H1 (cell line): Measurements from ENCODE around the gene CD34. TPM values are rescaled to one million over a fixed set of nuclear protein-coding genes. Genes with fewer than 3 reads are reported as not detected.

Experiments
- CTCF ChIA-PET: fragments of 300-600 bp; sonication (Branson Sonifier 250); formaldehyde crosslinking; loops from one replicate; lab custom pipeline; 2021; ENCODE audit not compliant: partially characterized antibody; lab: Charles Lee
- POLR2A ChIA-PET: fragments of 300-600 bp; sonication (Branson Sonifier 250); formaldehyde crosslinking; loops from one replicate; lab custom pipeline; 2021; ENCODE audit warnings: inconsistent platforms; ENCODE audit not compliant: partially characterized antibody; lab: Charles Lee
- DNase-seq, 2 experiments: peaks; one replicate each; pipeline versions ENCODE4 v3.0.0 to v3.0.0-alpha.2; 2010 to 2022; ENCODE audit warnings: low spot score in 2 of 2, low read depth in 1 of 2, mixed read lengths in 1 of 2
- FAIRE-seq: peaks from 2 replicates; lab custom pipeline; 2011; peaks lifted over from hg19 to GRCh38; lab: Jason Lieb, UNC
- H2AFZ ChIP-seq: 2 replicates; pipeline ENCODE4 v1.8.1; 2012; ENCODE audit warnings: low read length, inconsistent platforms
- H2AK5ac ChIP-seq: 2 replicates; pipeline ENCODE4 v1.6.1; 2013; ENCODE audit warnings: low read depth, low read length
- H2BK120ac ChIP-seq: replicated peaks from 2 replicates; pipeline ENCODE3; 2013; ENCODE audit warnings: low read depth, low read length, inconsistent platforms
- H2BK12ac ChIP-seq: 2 replicates; pipeline ENCODE4 v1.6.1; 2013; ENCODE audit warnings: low read depth, low read length
- H2BK15ac ChIP-seq: 2 replicates; pipeline ENCODE4 v1.6.1; 2013; ENCODE audit warnings: low read length
- H2BK20ac ChIP-seq: 2 replicates; pipeline ENCODE4 v1.6.1; 2013; ENCODE audit warnings: low read length
- H2BK5ac ChIP-seq: 2 replicates; pipeline ENCODE4 v1.6.1; 2013; ENCODE audit warnings: low read depth, low read length
- H3K14ac ChIP-seq: 2 replicates; pipeline ENCODE4 v1.6.1; 2013; ENCODE audit warnings: inconsistent platforms; ENCODE audit not compliant: insufficient read length
- H3K18ac ChIP-seq: 2 replicates; pipeline ENCODE4 v1.6.1; 2013; ENCODE audit warnings: low read length; ENCODE audit errors: extremely low read depth
- H3K23ac ChIP-seq: 2 replicates; pipeline ENCODE4 v1.6.1; 2013; ENCODE audit warnings: inconsistent platforms; ENCODE audit not compliant: insufficient read length
- H3K23me2 ChIP-seq: 2 replicates; pipeline ENCODE4 v1.6.1; 2013; ENCODE audit warnings: low read depth, low read length
- H3K27ac ChIP-seq: 2 replicates; pipeline ENCODE4 v1.6.1; 2011; ENCODE audit warnings: low read depth, low read length, inconsistent platforms
- H3K27me3 ChIP-seq, 4 experiments: replicated peaks in 1 of 4; 1 replicate in 1 of 4; 2 replicates in 3 of 4; pipeline versions ENCODE4 v1.6.1 to v1.8.1; 2011 to 2013; ENCODE audit warnings: low read length in 3 of 4, mild to moderate bottlenecking in 3 of 4, inconsistent platforms in 2 of 4, mixed read lengths in 2 of 4, moderate library complexity in 1 of 4; ENCODE audit not compliant: control insufficient read depth in 3 of 4, insufficient read depth in 3 of 4; ENCODE audit errors: extremely low read depth in 1 of 4
- H3K36me3 ChIP-seq, 4 experiments: 2 replicates each; pipeline versions ENCODE4 v1.6.1 to v1.8.1; 2011 to 2013; ENCODE audit warnings: mild to moderate bottlenecking in 4 of 4, low read length in 3 of 4, moderate library complexity in 2 of 4, control low read depth in 1 of 4, inconsistent platforms in 1 of 4; ENCODE audit not compliant: insufficient read depth in 4 of 4, control insufficient read depth in 2 of 4
- H3K4ac ChIP-seq: replicated peaks from 2 replicates; pipeline ENCODE3; 2013; ENCODE audit warnings: low read length, low read depth, mixed read lengths, inconsistent platforms; ENCODE audit not compliant: insufficient read length
- H3K4me1 ChIP-seq, 4 experiments: replicated peaks in 1 of 4; 1 replicate in 1 of 4; 2 replicates in 3 of 4; pipeline versions ENCODE4 v1.6.1 to v1.8.1; 2011 to 2013; ENCODE audit warnings: low read length in 3 of 4, inconsistent platforms in 2 of 4, mixed read lengths in 1 of 4; ENCODE audit not compliant: insufficient read depth in 4 of 4, control insufficient read depth in 3 of 4
- H3K4me2 ChIP-seq, 2 experiments: 2 replicates each; pipeline versions ENCODE4 v1.6.1 to v1.8.1; 2011 to 2013; ENCODE audit warnings: low read depth in 2 of 2, low read length in 2 of 2, control low read depth in 1 of 2, inconsistent platforms in 1 of 2, mild to moderate bottlenecking in 1 of 2; ENCODE audit not compliant: insufficient read depth in 1 of 2
- H3K4me3 ChIP-seq, 4 experiments: fragments of 200-600, 300-600 bp in 1 of 4; sonication (generic), shearing (Covaris generic), sonication (Bioruptor Twin) in 1 of 4; 2 replicates each; pipeline versions ENCODE4 v1.5.1 to v1.8.1; 2011 to 2016; ENCODE audit warnings: low read length in 4 of 4, low read depth in 3 of 4, control low read depth in 2 of 4, inconsistent platforms in 2 of 4, mild to moderate bottlenecking in 2 of 4, mixed read lengths in 1 of 4, moderate library complexity in 1 of 4; ENCODE audit not compliant: insufficient read depth in 2 of 4; ENCODE audit errors: extremely low read depth in 1 of 4
- H3K56ac ChIP-seq: replicated peaks from 2 replicates; pipeline ENCODE3; 2013; ENCODE audit warnings: low read depth, mild to moderate bottlenecking, mixed read lengths, low read length, inconsistent platforms; ENCODE audit not compliant: insufficient read length
- H3K79me1 ChIP-seq: 2 replicates; pipeline ENCODE4 v1.6.1; 2013; ENCODE audit warnings: low read depth, low read length, control low read depth
- H3K79me2 ChIP-seq, 2 experiments: 2 replicates each; pipeline versions ENCODE4 v1.6.1 to v1.8.1; 2012 to 2013; ENCODE audit warnings: low read length in 2 of 2, mild to moderate bottlenecking in 2 of 2, inconsistent platforms in 1 of 2; ENCODE audit not compliant: insufficient read depth in 2 of 2, control insufficient read depth in 1 of 2
- H3K9ac ChIP-seq, 4 experiments: replicated peaks in 1 of 4; 1 replicate in 1 of 4; 2 replicates in 3 of 4; pipeline versions ENCODE4 v1.6.1 to v1.8.1; 2011 to 2013; ENCODE audit warnings: low read depth in 3 of 4, low read length in 3 of 4, control low read depth in 2 of 4, mild to moderate bottlenecking in 2 of 4, moderate library complexity in 2 of 4, inconsistent platforms in 1 of 4; ENCODE audit errors: extremely low read depth in 1 of 4
- H3K9me3 ChIP-seq, 2 experiments: 2 replicates each; pipeline versions ENCODE4 v1.6.1 to v1.8.1; 2012 to 2013; ENCODE audit warnings: mild to moderate bottlenecking in 2 of 2, moderate library complexity in 2 of 2, control low read depth in 1 of 2, inconsistent platforms in 1 of 2, low read depth in 1 of 2, low read length in 1 of 2, mixed read lengths in 1 of 2; ENCODE audit not compliant: insufficient read depth in 2 of 2
- H4K20me1 ChIP-seq, 2 experiments: replicated peaks in 1 of 2; 2 replicates each; pipeline versions ENCODE3 to v1.8.1; 2011 to 2013; ENCODE audit warnings: inconsistent platforms in 2 of 2, low read length in 2 of 2, mild to moderate bottlenecking in 1 of 2; ENCODE audit not compliant: insufficient read depth in 2 of 2, control insufficient read depth in 1 of 2
- H4K5ac ChIP-seq: 2 replicates; pipeline ENCODE4 v1.6.1; 2013; ENCODE audit warnings: low read length, low read depth, mixed read lengths, inconsistent platforms; ENCODE audit not compliant: insufficient read length
- H4K8ac ChIP-seq: 2 replicates; pipeline ENCODE4 v1.8.0; 2013; ENCODE audit warnings: mild to moderate bottlenecking, moderate library complexity, low read length, inconsistent platforms; ENCODE audit not compliant: insufficient read depth; ENCODE audit errors: extremely low read depth
- H4K91ac ChIP-seq: replicated peaks from 2 replicates; pipeline ENCODE3; 2013; ENCODE audit warnings: low read length, mixed read lengths, inconsistent platforms; ENCODE audit not compliant: insufficient read length
- ASH2L ChIP-seq: fragments of 200-600, 300-600 bp; sonication (generic); IDR thresholded peaks from one replicate; pipeline ENCODE4 v1.7.1; 2017; ENCODE audit warnings: low read length
- BCL11A ChIP-seq, 2 experiments: IDR thresholded peaks; one replicate each; pipeline ENCODE4 v1.6.1; 2011; ENCODE audit warnings: low read depth in 2 of 2, low read length in 2 of 2, mild to moderate bottlenecking in 2 of 2
- CBX5 ChIP-seq: fragments of 300-800, 300-1000 bp; sonication (generic); IDR thresholded peaks from 2 replicates; pipeline ENCODE4 v1.7.1; 2016; ENCODE audit warnings: antibody characterized with exemption, low read length, low read depth
- CEBPB ChIP-seq: IDR thresholded peaks from 2 replicates; pipeline ENCODE4 v1.6.1; 2012; ENCODE audit warnings: low read depth, low read length
- JUND ChIP-seq: IDR thresholded peaks from 2 replicates; pipeline ENCODE4 v1.6.1; 2011; ENCODE audit warnings: mild to moderate bottlenecking, improper control_type of control experiment, low read length
- KDM1A ChIP-seq: fragments of 200-600, 300-600 bp; sonication (generic); IDR thresholded peaks from 2 replicates; pipeline ENCODE4 v1.7.1; 2016; ENCODE audit warnings: mild to moderate bottlenecking, low read length, borderline replicate concordance
- MAFK ChIP-seq: IDR thresholded peaks from 2 replicates; pipeline ENCODE4 v1.6.1; 2012; ENCODE audit warnings: low read depth, mild to moderate bottlenecking, improper control_type of control experiment, low read length
- POLR2AphosphoS5 ChIP-seq: IDR thresholded peaks from 2 replicates; pipeline ENCODE4 v1.6.1; 2011; ENCODE audit warnings: low read depth, low read length
- SAP30 ChIP-seq: fragments of 300-600 bp; sonication (generic); IDR thresholded peaks from 2 replicates; pipeline ENCODE4 v1.7.1; 2012; ENCODE audit warnings: low read length, moderate library complexity, mild to moderate bottlenecking, inconsistent platforms; ENCODE audit not compliant: insufficient read depth, insufficient replicate concordance
- TAF1 ChIP-seq: IDR thresholded peaks from 2 replicates; pipeline ENCODE4 v1.6.1; 2011; ENCODE audit warnings: mild to moderate bottlenecking, low read depth, low read length
- YY1 ChIP-seq: IDR thresholded peaks from 2 replicates; pipeline ENCODE4 v1.6.1; 2011; ENCODE audit warnings: low read depth, mild to moderate bottlenecking, low read length
- ZNF274 ChIP-seq: IDR thresholded peaks from 2 replicates; pipeline ENCODE4 v1.7.0; 2012; ENCODE audit warnings: low read length, borderline replicate concordance; ENCODE audit errors: extremely low read depth
- WGBS, 2 experiments: shearing (Covaris generic) in 1 of 2; methylation state at CpG; one replicate each; pipeline versions ENCODE4 v1.1.6 to v1.1.7; 2013 to 2015; ENCODE audit warnings: low lambda C conversion rate in 2 of 2, mixed read lengths in 2 of 2, inconsistent platforms in 1 of 2, low coverage in 1 of 2, missing lambda C conversion rate in 1 of 2; ENCODE audit not compliant: insufficient replicate concordance in 2 of 2, insufficient coverage in 1 of 2, insufficient read length in 1 of 2; ENCODE audit errors: extremely low coverage in 1 of 2, missing lambda C conversion rate in 1 of 2; 5-methylcytosine and 5-hydroxymethylcytosine counted together
- polyA plus RNA-seq, 7 experiments: library from polyadenylated mRNA; depleted of rRNA in 3 of 7; stranded (reverse) in 5 of 7; unstranded in 2 of 7; fragments of >200 nt in 5 of 7; fragments of 200-250 nt in 2 of 7; gene quantifications; 1 replicate in 5 of 7; 2 replicates in 1 of 7; 4 replicates in 1 of 7; pipeline versions ENCODE4 v1.2.1 to v1.2.3, GENCODE V29; 2011 to 2013; ENCODE audit warnings: missing spikeins in 2 of 7, mixed read lengths in 2 of 7
- total RNA-seq: library from RNA; stranded (reverse); fragmentation: NEBNext Ultra II Directional; extraction: Animal tissue kit (Norgen Biotek cat#: 25700); gene quantifications from 2 replicates; pipeline ENCODE4 v1.2.1, GENCODE V29; 2021
- TF ChIP-seq, protein P1 (sequence below): IDR thresholded peaks from 2 replicates; pipeline ENCODE4 v1.6.1; 2011; ENCODE audit warnings: low read length, improper control_type of control experiment

The CD34 gene
- total and polyA plus RNA-seq, 2 of the 8 experiments (the other 6 are each of a cell fraction or from before 2014, with no cell fraction given): 0.39 to 0.54 TPM

DNA sequence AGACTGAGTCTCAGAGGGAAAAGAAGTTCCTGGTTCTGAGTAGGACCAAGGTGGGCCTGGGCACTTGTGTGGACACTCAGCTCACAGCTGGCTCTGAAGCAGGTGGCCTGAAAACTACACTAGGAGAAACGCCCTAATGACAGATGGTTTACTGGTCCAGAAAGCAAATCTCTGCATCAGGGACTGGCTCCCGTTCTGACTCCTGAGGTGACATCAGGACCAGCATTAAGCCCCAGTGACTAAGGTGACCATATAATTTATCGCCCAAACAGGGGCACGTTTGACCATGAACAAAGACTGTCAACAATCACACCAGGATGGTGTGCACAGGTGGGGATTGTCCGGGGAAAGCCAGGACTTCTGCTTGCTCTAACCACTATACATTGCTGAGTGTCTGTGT, 12.2 kb upstream of the CD34 start:
- H3K4me1 ChIP-seq: peaks cover 0 to 7% (median 1%) of the 10 kb centered on the region in 4 experiments; a peak in 3 of 7 replicates
- H4K20me1 ChIP-seq: no peaks in the 10 kb centered on the region
- no peak overlapping the region for H3K9ac ChIP-seq
- CTCF ChIA-PET: interaction anchor here (1.5 to 4.2 kb wide), 5 partner anchors 15 to 59 kb away, joined by 3 to 21 read pairs (median 4); no protein-coding TSS in a partner anchor
- WGBS, 2 experiments: 90% methylated on average over 5 of the region's 5 CpGs; no CpG with 5 or more reads in 1 of the 2 experiments
- no peak overlapping the region for H4K5ac ChIP-seq
- no peaks in the 10 kb centered on the region for H3K79me1 ChIP-seq
- FAIRE-seq: no peak
- H2BK15ac ChIP-seq: no peak overlapping the region
- no peak overlapping the region for H3K4ac ChIP-seq
- no peak overlapping the region for H3K27ac ChIP-seq
- DNase-seq: no peak
- H2BK120ac ChIP-seq: no peak overlapping the region
- no peak overlapping the region for H4K8ac ChIP-seq
- no peaks in the 10 kb centered on the region for H3K36me3 ChIP-seq
- H3K4me2 ChIP-seq: no peak overlapping the region
- H3K4me3 ChIP-seq: no peak overlapping the region
- no peaks in the 10 kb centered on the region for H3K27me3 ChIP-seq
- no peak overlapping the region for H2BK20ac ChIP-seq
- no peak overlapping the region for H3K14ac ChIP-seq
- no peak overlapping the region for H2AFZ ChIP-seq
- H3K79me2 ChIP-seq: no peaks in the 10 kb centered on the region
- H4K91ac ChIP-seq: no peak overlapping the region
- no peak overlapping the region for H2BK5ac ChIP-seq
- H3K23me2 ChIP-seq: no peaks in the 10 kb centered on the region
- no peak overlapping the region for H3K56ac ChIP-seq
- POLR2A ChIA-PET: no interaction called here
- H3K9me3 ChIP-seq: no peaks in the 10 kb centered on the region
- H3K23ac ChIP-seq: no peak overlapping the region
- TF ChIP-seq JUND (no peak), KDM1A (no peak), CBX5 (no peak), POLR2AphosphoS5 (no peak), CEBPB (no peak), BCL11A (IDR thresholded peaks at IDR 0.05; ENCODE audit: low read depth in 2 of 2, low read length in 2 of 2) (no peak), YY1 (no peak), TAF1 (no peak), ASH2L (no peak), MAFK (no peak), ZNF274 (no peak), SAP30 (no peak)
- TF ChIP-seq, protein P1, sequence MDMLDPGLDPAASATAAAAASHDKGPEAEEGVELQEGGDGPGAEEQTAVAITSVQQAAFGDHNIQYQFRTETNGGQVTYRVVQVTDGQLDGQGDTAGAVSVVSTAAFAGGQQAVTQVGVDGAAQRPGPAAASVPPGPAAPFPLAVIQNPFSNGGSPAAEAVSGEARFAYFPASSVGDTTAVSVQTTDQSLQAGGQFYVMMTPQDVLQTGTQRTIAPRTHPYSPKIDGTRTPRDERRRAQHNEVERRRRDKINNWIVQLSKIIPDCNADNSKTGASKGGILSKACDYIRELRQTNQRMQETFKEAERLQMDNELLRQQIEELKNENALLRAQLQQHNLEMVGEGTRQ: no peak
- TF ChIP-seq, all 59 proteins: peak for 0
- H3K18ac ChIP-seq: no peak overlapping the region
- no peak overlapping the region for H2BK12ac ChIP-seq
- H2AK5ac ChIP-seq: peak overlapping the region; percentile 20; the same call in 1 of the 2 replicates
